GM12891 (cell line): Measurements from ENCODE around the gene TMEM267.

ENCODE experiments used
- PAX5 ChIP-seq: IDR thresholded peaks from 2 replicates; pipeline ENCODE4 v1.6.1; 2011; ENCODE audit warnings: low read length, moderate library complexity, mild to moderate bottlenecking; ENCODE audit not compliant: insufficient read depth, severe bottlenecking
- POLR2A ChIP-seq: IDR thresholded peaks from 2 replicates; pipeline ENCODE4 v1.6.1; 2011; ENCODE audit warnings: low read depth, low read length, control low read depth
- POLR2AphosphoS5 ChIP-seq: IDR thresholded peaks from 2 replicates; pipeline ENCODE4 v1.6.1; 2011; ENCODE audit warnings: low read depth, low read length, control low read depth
- SPI1 ChIP-seq: IDR thresholded peaks from 2 replicates; pipeline ENCODE4 v1.6.1; 2011; ENCODE audit warnings: low read depth, low read length, control low read depth
- TAF1 ChIP-seq: IDR thresholded peaks from 2 replicates; pipeline ENCODE4 v1.6.1; 2011; ENCODE audit warnings: low read depth, low read length, control low read depth

DNA sequence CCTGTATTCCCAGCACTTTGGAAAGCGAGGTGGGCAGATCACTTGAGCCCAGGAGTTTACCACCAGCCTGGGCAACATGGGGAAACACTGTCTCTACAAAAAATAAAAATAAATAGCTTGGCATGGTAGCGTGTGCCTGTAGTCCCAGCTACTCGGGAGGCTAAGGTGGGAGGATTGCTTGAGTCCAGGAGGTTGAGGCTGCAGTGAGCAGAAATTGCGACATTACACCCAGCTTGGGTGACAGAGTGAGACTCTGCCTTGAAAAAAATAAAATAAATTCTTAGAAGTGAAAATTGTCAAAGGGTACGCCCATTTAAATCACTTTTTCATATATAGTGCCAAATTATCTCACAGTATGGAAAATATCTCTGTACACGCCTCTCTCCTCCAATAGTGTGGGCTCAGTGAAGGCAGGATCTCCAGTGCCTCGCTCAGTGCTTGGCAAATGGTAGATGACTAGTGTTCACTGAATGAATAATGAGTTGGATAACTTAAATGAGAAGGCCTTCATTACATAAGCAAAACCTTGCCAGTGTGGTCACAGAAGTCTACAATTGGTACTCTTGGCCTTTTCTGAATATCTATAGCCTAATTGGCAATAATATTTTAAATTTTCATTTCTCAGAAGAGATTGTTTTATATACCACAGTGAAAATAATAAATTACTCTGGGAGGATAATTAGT, 62.1 kb downstream of the TMEM267 start:
- no peak for TF ChIP-seq POLR2A
- no peak for TF ChIP-seq TAF1
- TF ChIP-seq PAX5: no peak
- no peak for TF ChIP-seq POLR2AphosphoS5
- no peak for TF ChIP-seq SPI1
